Mammary epithelial cell (primary cell): ENCODE data around the gene TMEM209.

Experiments used
- CTCF ChIP-seq, 2 donors: IDR thresholded peaks in 1 of 2; conservative IDR thresholded peaks in 1 of 2; 2 replicates each; pipeline ENCODE4 v1.5.1; 2011 to 2012; ENCODE audit warnings: inconsistent platforms in 2 of 2, low read length in 2 of 2, mild to moderate bottlenecking in 2 of 2, control low read depth in 1 of 2, low read depth in 1 of 2; ENCODE audit not compliant: insufficient read depth in 1 of 2; ENCODE audit errors: extremely low read depth in 1 of 2
- EZH2 ChIP-seq: IDR thresholded peaks from 2 replicates; pipeline ENCODE4 v1.6.1; 2012; ENCODE audit warnings: low read length, inconsistent platforms, borderline replicate concordance

DNA sequence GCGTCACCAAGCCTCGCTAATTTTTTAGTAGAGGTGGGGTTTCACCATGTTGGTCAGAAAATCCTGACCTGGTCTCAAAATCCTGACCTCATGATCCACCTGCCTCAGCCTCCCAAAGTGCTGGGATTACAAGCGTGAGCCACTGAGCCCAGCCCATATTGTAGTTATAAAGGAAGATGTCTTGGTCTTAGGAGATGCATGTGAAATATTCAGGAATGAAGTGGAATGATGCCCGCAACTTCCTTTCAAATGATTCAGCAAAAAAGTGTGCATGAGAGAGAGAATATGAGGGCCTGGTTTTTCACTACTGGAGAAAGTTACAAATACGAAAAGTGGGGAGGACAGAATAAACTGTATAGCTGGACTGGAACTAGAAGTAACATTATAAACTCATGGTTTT lies 15.9 kb downstream of the TMEM209 start:
- TF ChIP-seq CTCF (conservative IDR thresholded peaks at IDR 0.05 in 1 of 2, IDR thresholded peaks at IDR 0.05 in 1 of 2; ENCODE audit: extremely low read depth in 1 of 2, insufficient read depth in 1 of 2, low read depth in 1 of 2, low read length in 2 of 2) (no peak), EZH2 (no peak)
